Psoas muscle (tissue), 8 donors: ENCODE results near the gene APOA5. TPM values are rescaled to one million over a fixed set of nuclear protein-coding genes. Genes with fewer than 3 reads are reported as not detected.
A peak's percentile ranks its signal among the peaks of the same experiment; 100 is the strongest.
"Not testable (repeated sequence)": the region's sequence is repeated elsewhere in the genome, so short reads cannot be mapped to it uniquely, and the experiment has no call there.

Source experiments
- ATAC-seq, 4 donors: fragments of 200-7000 bp; cut with Tn5 transposase; one replicate each; pipeline ENCODE4 v1.9.1; 2020; ENCODE audit warnings: moderate library complexity in 3 of 4, mild to moderate bottlenecking in 2 of 4
- DNase-seq, 2 donors: peaks; one replicate each; pipeline ENCODE4 v3.0.0-alpha.2; 2020
- H3K27ac ChIP-seq: fragments of 200-600 bp; one replicate; pipeline ENCODE4 v1.8.0; 2022
- H3K27me3 ChIP-seq, 3 donors: fragments of 200-600 bp in 1 of 3; one replicate each; pipeline versions ENCODE4 v1.6.1 to v1.8.0; 2013 to 2022; ENCODE audit warnings: low read length in 2 of 3, mild to moderate bottlenecking in 2 of 3, moderate library complexity in 1 of 3; ENCODE audit not compliant: insufficient read depth in 3 of 3
- H3K36me3 ChIP-seq, 2 donors: fragments of 200-600 bp in 1 of 2; one replicate each; pipeline versions ENCODE4 v1.6.1 to v1.8.0; 2013 to 2022; ENCODE audit warnings: low read depth in 1 of 2, mild to moderate bottlenecking in 1 of 2, moderate library complexity in 1 of 2; ENCODE audit not compliant: insufficient read depth in 1 of 2
- H3K4me1 ChIP-seq: fragments of 200-600 bp; one replicate; pipeline ENCODE4 v1.8.0; 2022
- H3K4me3 ChIP-seq: fragments of 200-600 bp; one replicate; pipeline ENCODE4 v1.8.0; 2022; ENCODE audit warnings: mild to moderate bottlenecking
- H3K9me3 ChIP-seq: fragments of 200-600 bp; one replicate; pipeline ENCODE4 v1.8.0; 2022
- CTCF ChIP-seq: fragments of 200-600 bp; IDR thresholded peaks from one replicate; pipeline ENCODE4 v1.8.0; 2022; ENCODE audit warnings: antibody characterized with exemption
- whole genome bisulfite sequencing, 3 donors: extraction: QIAGEN DNeasy Blood & Tissue Kit; methylation state at CpG; one replicate each; pipeline versions ENCODE4 v1.1.6 to v1.1.7; 2013; 5-methylcytosine and 5-hydroxymethylcytosine counted together
- intact Hi-C, 2 donors: fragments of 100-400 bp; cut with DNase I; formaldehyde crosslinking; loops; one replicate each; pipeline versions ENCODE4 v1.11.0 to v1.14.2; 2022
- polyA plus RNA-seq, 3 donors: library from polyadenylated mRNA; stranded (reverse); fragments of 200-250 nt; gene quantifications; one replicate each; pipeline ENCODE4 v1.2.3, GENCODE V29; 2013
- total RNA-seq, 4 donors: library from RNA; stranded (reverse); fragmentation: NEBNext Ultra II Directional in 2 of 4; extraction: Animal tissue kit (Norgen Biotek cat#: 25700) in 2 of 4; gene quantifications; one replicate each; pipeline versions ENCODE4 v1.2.1 to v1.2.4, GENCODE V29; 2021 to 2023
- donor health status: healthy with polysubstance abuse.
- donor health status: DM: no; HTN: no; CAD: no; lungs with moderate emphysema.
- donor health status: Bipolar disorder and iron deficiency.
- donor health status: healthy.
- donor health status: DM: yes; HTN: yes; CAD: no.
- donor health status: DM: no; HTN: no; CAD: no.
- donor health status: DM: no; HTN: no; CAD: no.
- donor health status: DM: yes; HTN: yes; CAD: no.

The APOA5 gene
- total and polyA plus RNA-seq, 7 donors = 0.05 TPM; not detected in 6

- intact Hi-C loops = no loop called here
- H3K27me3 ChIP-seq = no peaks in the 10 kb centered on the region
- no peak for TF ChIP-seq CTCF
- H3K36me3 ChIP-seq = no peaks in the 10 kb centered on the region
- no peak overlapping the region for H3K27ac ChIP-seq
- WGBS, 3 donors = 67 to 69% (median 68%) methylated on average over 14 of the region's 14 CpGs
- no peaks in the 10 kb centered on the region for H3K9me3 ChIP-seq
- H3K4me1 ChIP-seq = no peaks in the 10 kb centered on the region
- no peak for DNase-seq
- ATAC-seq = peak in 3 of 4 donors; percentile 58 to 71 (median 59)
- H3K4me3 ChIP-seq = no peak overlapping the region
Measured at GRCh38 chr11:116808262-116809175, 16.8 kb upstream of the APOA5 start.

- ATAC-seq (no peak), DNase-seq (no peak)
- H3K36me3 ChIP-seq = no peaks in the 10 kb centered on the region
- 90 to 93% (median 92%) methylated on average over 6 of the region's 6 CpGs for WGBS, 3 donors
- intact Hi-C loops = no loop called here
- no peaks in the 10 kb centered on the region for H3K4me1 ChIP-seq
- H3K9me3 ChIP-seq = no peaks in the 10 kb centered on the region
- no peak overlapping the region for H3K4me3 ChIP-seq
- H3K27ac ChIP-seq = no peak overlapping the region
- H3K27me3 ChIP-seq = no peaks in the 10 kb centered on the region
- no peak for TF ChIP-seq CTCF
Measured at GRCh38 chr11:116807601-116808261, 16.1 kb upstream of the APOA5 start.

GRCh38 chr11:116804001-116804400 is 12.3 kb upstream of the APOA5 start:
- H3K27me3 ChIP-seq = no peaks in the 10 kb centered on the region
- H3K36me3 ChIP-seq = no peaks in the 10 kb centered on the region
- DNase-seq (no peak), ATAC-seq (no peak)
- WGBS, 3 donors = 36 to 44% (median 38%) methylated on average over 3 of the region's 3 CpGs
- no peaks in the 10 kb centered on the region for H3K9me3 ChIP-seq
- H3K4me3 ChIP-seq = no peak overlapping the region
- intact Hi-C loops = no loop called here
- no peaks in the 10 kb centered on the region for H3K4me1 ChIP-seq
- H3K27ac ChIP-seq = no peak overlapping the region
- no peak for TF ChIP-seq CTCF

- H3K4me3 ChIP-seq, H3K27me3 ChIP-seq, H3K4me1 ChIP-seq, ATAC-seq, H3K27ac ChIP-seq, H3K36me3 ChIP-seq, H3K9me3 ChIP-seq, DNase-seq, intact Hi-C loops: not testable (repeated sequence)
Measured at GRCh38 chr11:116801662-116802061, 10.0 kb upstream of the APOA5 start.

GRCh38 chr11:116800610-116801009 is 8.9 kb upstream of the APOA5 start:
- DNase-seq (no peak), ATAC-seq (no peak)
- Histone ChIP-seq H3K9me3 (no peaks in the 10 kb centered on the region), H3K36me3 (no peaks in the 10 kb centered on the region), H3K27ac (no peak overlapping the region), H3K4me1 (no peaks in the 10 kb centered on the region), H3K27me3 (no peaks in the 10 kb centered on the region), H3K4me3 (no peak overlapping the region)
- intact Hi-C loops = no loop called here
- WGBS, 3 donors = 87 to 95% (median 93%) methylated on average over 2 of the region's 2 CpGs
- TF ChIP-seq CTCF = no peak
